Esophagus squamous epithelium (tissue), 4 donors: ENCODE results near the gene SEC14L1.

Source experiments
- POLR2A ChIP-seq, 4 donors: fragments of 450-650 bp; IDR thresholded peaks; one replicate each; pipeline ENCODE4 v1.6.1; 2017; ENCODE audit warnings: antibody characterized with exemption in 4 of 4, mild to moderate bottlenecking in 4 of 4, moderate library complexity in 3 of 4
- TF ChIP-seq, protein P1 (sequence below), 6 experiments: fragments of 450-650 bp in 4 of 6; fragments of 200-600 bp in 2 of 6; sonication (generic) in 2 of 6; IDR thresholded peaks; one replicate each; pipeline ENCODE4 v1.5.1; 2016 to 2019; ENCODE audit warnings: antibody characterized with exemption in 6 of 6, mild to moderate bottlenecking in 4 of 6, moderate library complexity in 4 of 6

DNA sequence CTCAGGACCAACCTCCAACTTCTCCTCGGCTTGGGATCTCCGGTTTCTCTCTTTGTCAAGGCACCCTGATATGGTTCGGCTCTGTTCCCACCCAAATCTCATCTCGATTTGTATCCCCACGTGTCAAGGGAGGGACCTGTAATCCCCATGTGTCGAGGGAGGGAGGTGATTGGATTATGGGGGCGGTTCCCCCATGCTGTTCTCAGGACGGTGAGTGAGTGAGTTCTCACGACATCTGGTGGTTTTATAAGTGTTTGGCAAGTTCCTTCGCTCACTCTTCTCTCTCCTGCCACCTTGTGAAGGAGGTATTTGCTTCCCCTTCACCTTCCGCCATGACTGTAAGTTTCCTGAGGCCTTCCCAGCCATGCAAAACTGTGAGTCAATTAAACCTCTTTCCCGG, 117.9 kb downstream of the SEC14L1 start:
- no peak for TF ChIP-seq POLR2A (IDR thresholded peaks at IDR 0.05)
- TF ChIP-seq, protein P1, sequence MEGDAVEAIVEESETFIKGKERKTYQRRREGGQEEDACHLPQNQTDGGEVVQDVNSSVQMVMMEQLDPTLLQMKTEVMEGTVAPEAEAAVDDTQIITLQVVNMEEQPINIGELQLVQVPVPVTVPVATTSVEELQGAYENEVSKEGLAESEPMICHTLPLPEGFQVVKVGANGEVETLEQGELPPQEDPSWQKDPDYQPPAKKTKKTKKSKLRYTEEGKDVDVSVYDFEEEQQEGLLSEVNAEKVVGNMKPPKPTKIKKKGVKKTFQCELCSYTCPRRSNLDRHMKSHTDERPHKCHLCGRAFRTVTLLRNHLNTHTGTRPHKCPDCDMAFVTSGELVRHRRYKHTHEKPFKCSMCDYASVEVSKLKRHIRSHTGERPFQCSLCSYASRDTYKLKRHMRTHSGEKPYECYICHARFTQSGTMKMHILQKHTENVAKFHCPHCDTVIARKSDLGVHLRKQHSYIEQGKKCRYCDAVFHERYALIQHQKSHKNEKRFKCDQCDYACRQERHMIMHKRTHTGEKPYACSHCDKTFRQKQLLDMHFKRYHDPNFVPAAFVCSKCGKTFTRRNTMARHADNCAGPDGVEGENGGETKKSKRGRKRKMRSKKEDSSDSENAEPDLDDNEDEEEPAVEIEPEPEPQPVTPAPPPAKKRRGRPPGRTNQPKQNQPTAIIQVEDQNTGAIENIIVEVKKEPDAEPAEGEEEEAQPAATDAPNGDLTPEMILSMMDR (IDR thresholded peaks at IDR 0.05), result no peak
